Measurements from ENCODE around the gene LRRC70. TPM values are rescaled to one million over a fixed set of nuclear protein-coding genes. Genes with fewer than 3 reads are reported as not detected.

The LRRC70 gene
- total and polyA plus RNA-seq, 2 of the 8 experiments (the other 6 are each of a cell fraction or from before 2014, with no cell fraction given) = 0.62 to 0.67 TPM

DNA sequence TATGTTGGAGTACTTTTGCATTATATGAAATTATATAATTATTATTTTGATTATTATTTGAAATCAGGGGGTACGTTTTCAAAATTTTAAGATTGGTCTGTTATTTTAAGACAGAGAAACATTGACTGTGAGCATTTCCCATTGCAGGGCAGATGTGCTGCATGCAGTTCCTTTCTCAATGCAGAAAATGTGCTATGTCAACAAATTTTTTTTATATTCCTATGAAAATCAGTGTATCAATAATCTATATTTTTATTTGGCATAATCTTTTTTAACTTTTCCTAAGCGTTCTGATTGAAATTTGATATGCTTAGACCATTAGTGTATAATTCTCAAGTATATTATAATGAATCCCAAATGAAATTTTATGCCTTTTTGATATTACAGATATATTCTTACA, 41.8 kb upstream of the LRRC70 start:
- DNase-seq (ENCODE audit: low read depth in 1 of 2, low spot score in 2 of 2) = no peak
- Histone ChIP-seq H4K8ac (ENCODE audit: extremely low read depth, insufficient read depth, low read length) (no peak overlapping the region), H3K27me3 (replicated peaks in 1 of 4; ENCODE audit: control insufficient read depth in 3 of 4, extremely low read depth in 1 of 4, insufficient read depth in 3 of 4, low read length in 3 of 4) (no peaks in the 10 kb centered on the region), H2BK5ac (ENCODE audit: low read depth, low read length) (no peak overlapping the region), H3K4me1 (replicated peaks in 1 of 4; ENCODE audit: control insufficient read depth in 3 of 4, insufficient read depth in 4 of 4, low read length in 3 of 4) (no peaks in the 10 kb centered on the region), H3K14ac (ENCODE audit: insufficient read length) (no peak overlapping the region), H2BK20ac (ENCODE audit: low read length) (no peak overlapping the region), H3K27ac (ENCODE audit: low read depth, low read length) (no peak overlapping the region), H3K79me1 (ENCODE audit: low read depth, low read length) (no peaks in the 10 kb centered on the region), H4K20me1 (replicated peaks in 1 of 2; ENCODE audit: control insufficient read depth in 1 of 2, insufficient read depth in 2 of 2, low read length in 2 of 2) (no peaks in the 10 kb centered on the region), H2BK120ac (replicated peaks; ENCODE audit: low read depth, low read length) (no peak overlapping the region), H3K4me2 (ENCODE audit: insufficient read depth in 1 of 2, low read depth in 2 of 2, low read length in 2 of 2) (no peak overlapping the region), H3K23me2 (ENCODE audit: low read depth, low read length) (no peaks in the 10 kb centered on the region), H4K5ac (ENCODE audit: insufficient read length, low read depth, low read length) (no peak overlapping the region), H3K79me2 (ENCODE audit: control insufficient read depth in 1 of 2, insufficient read depth in 2 of 2, low read length in 2 of 2) (no peaks in the 10 kb centered on the region), H3K4ac (replicated peaks; ENCODE audit: insufficient read length, low read depth, low read length) (no peak overlapping the region), H3K18ac (ENCODE audit: extremely low read depth, low read length) (no peak overlapping the region), H2AK5ac (ENCODE audit: low read depth, low read length) (no peak overlapping the region), H4K91ac (replicated peaks; ENCODE audit: insufficient read length, low read length) (no peak overlapping the region), H2BK12ac (ENCODE audit: low read depth, low read length) (no peak overlapping the region), H3K4me3 (ENCODE audit: extremely low read depth in 1 of 4, insufficient read depth in 2 of 4, low read depth in 3 of 4, low read length in 4 of 4) (no peak overlapping the region), H3K36me3 (ENCODE audit: control insufficient read depth in 2 of 4, insufficient read depth in 4 of 4, low read length in 3 of 4) (peaks cover 0 to 3% (median 0%) of the 10 kb centered on the region in 4 experiments; a peak in 2 of 8 replicates), H3K23ac (ENCODE audit: insufficient read length) (no peak overlapping the region), H2AFZ (ENCODE audit: low read length) (no peak overlapping the region), H3K56ac (replicated peaks; ENCODE audit: insufficient read length, low read depth, low read length) (no peak overlapping the region), H2BK15ac (ENCODE audit: low read length) (no peak overlapping the region), H3K9me3 (ENCODE audit: insufficient read depth in 2 of 2, low read depth in 1 of 2, low read length in 1 of 2) (no peaks in the 10 kb centered on the region), H3K9ac (replicated peaks in 1 of 4; ENCODE audit: extremely low read depth in 1 of 4, low read depth in 3 of 4, low read length in 3 of 4) (no peak overlapping the region)
- FAIRE-seq = no peak
- WGBS, 2 experiments (ENCODE audit: extremely low coverage in 1 of 2, insufficient coverage in 1 of 2, insufficient read length in 1 of 2, insufficient replicate concordance in 2 of 2, low coverage in 1 of 2, low lambda C conversion rate in 2 of 2, missing lambda C conversion rate in 1 of 2) = 84% methylated on average over 2 of the region's 2 CpGs; no CpG with 5 or more reads in 1 of the 2 experiments
- POLR2A ChIA-PET (ENCODE audit: partially characterized antibody) = no interaction called here
- CTCF ChIA-PET (ENCODE audit: partially characterized antibody) = no interaction called here
- TF ChIP-seq BACH1 (IDR thresholded peaks at IDR 0.05; ENCODE audit: low read length) (no peak), TAF1 (IDR thresholded peaks at IDR 0.05; ENCODE audit: low read depth, low read length) (no peak), BRCA1 (IDR thresholded peaks at IDR 0.05; ENCODE audit: low read depth, low read length) (no peak), SP1 (IDR thresholded peaks at IDR 0.05; ENCODE audit: low read depth, low read length) (no peak)
